Measurements from ENCODE around the gene FGFRL1. TPM values are rescaled to one million over a fixed set of nuclear protein-coding genes. Genes with fewer than 3 reads are reported as not detected.

Gene FGFRL1
- total and polyA plus RNA-seq, 2 donors from 2014 or later = 22.0 to 25.5 TPM

GRCh38 chr4:968221-968620 lies 43.2 kb upstream of the FGFRL1 start:
- no peaks in the 10 kb centered on the region for H3K9me3 ChIP-seq (ENCODE audit: control insufficient read depth in 2 of 3, insufficient read depth in 1 of 3, low read length in 3 of 3)
- H3K36me3 ChIP-seq (ENCODE audit: control insufficient read depth in 2 of 3, insufficient read depth in 3 of 3, low read length in 3 of 3) = no peaks in the 10 kb centered on the region
- no peak overlapping the region for H3K9ac ChIP-seq (ENCODE audit: low read length in 3 of 3)
- no peak overlapping the region for H3K27ac ChIP-seq (ENCODE audit: low read depth in 2 of 2, low read length in 2 of 2)
- FAIRE-seq (no peak), DNase-seq (peak in 4 of 5 donors; percentile 41 to 75 (median 62))
- no peak for TF ChIP-seq CTCF (IDR thresholded peaks at IDR 0.05; ENCODE audit: borderline replicate concordance, extremely low read depth, insufficient read depth)
- H3K27me3 ChIP-seq (ENCODE audit: control insufficient read depth, insufficient read depth, low read length) = no peaks in the 10 kb centered on the region
- intact Hi-C loops (cut with DNase I) = no loop called here
- H3K4me3 ChIP-seq (ENCODE audit: low read length in 3 of 3) = no peak overlapping the region
- peaks cover 0 to 19% (median 5%) of the 10 kb centered on the region in 3 donors for H3K4me1 ChIP-seq (ENCODE audit: control insufficient read depth in 2 of 3, insufficient read depth in 2 of 3, low read depth in 1 of 3, low read length in 3 of 3)

- Histone ChIP-seq H3K9ac (ENCODE audit: low read length in 3 of 3) (no peak overlapping the region), H3K27ac (ENCODE audit: low read depth in 2 of 2, low read length in 2 of 2) (no peak overlapping the region), H3K9me3 (ENCODE audit: control insufficient read depth in 2 of 3, insufficient read depth in 1 of 3, low read length in 3 of 3) (no peaks in the 10 kb centered on the region), H3K4me3 (ENCODE audit: low read length in 3 of 3) (no peak overlapping the region), H3K36me3 (ENCODE audit: control insufficient read depth in 2 of 3, insufficient read depth in 3 of 3, low read length in 3 of 3) (no peaks in the 10 kb centered on the region), H3K27me3 (ENCODE audit: control insufficient read depth, insufficient read depth, low read length) (no peaks in the 10 kb centered on the region), H3K4me1 (ENCODE audit: control insufficient read depth in 2 of 3, insufficient read depth in 2 of 3, low read depth in 1 of 3, low read length in 3 of 3) (peaks cover 0 to 19% (median 5%) of the 10 kb centered on the region in 3 donors)
- DNase-seq (peak in 1 of 5 donors; percentile 72), FAIRE-seq (no peak)
- no peak for TF ChIP-seq CTCF (IDR thresholded peaks at IDR 0.05; ENCODE audit: borderline replicate concordance, extremely low read depth, insufficient read depth)
- intact Hi-C loops (cut with DNase I) = no loop called here
These were observed 42.6 kb upstream of the FGFRL1 start for GRCh38 chr4:968621-969394.

- no peak for TF ChIP-seq CTCF (IDR thresholded peaks at IDR 0.05; ENCODE audit: borderline replicate concordance, extremely low read depth, insufficient read depth)
- no peak overlapping the region for H3K4me3 ChIP-seq (ENCODE audit: low read length in 3 of 3)
- no peak for DNase-seq
- no peak overlapping the region for H3K9ac ChIP-seq (ENCODE audit: low read length in 3 of 3)
- intact Hi-C loops (cut with DNase I) = no loop called here
- H3K9me3 ChIP-seq (ENCODE audit: control insufficient read depth in 2 of 3, insufficient read depth in 1 of 3, low read length in 3 of 3) = no peaks in the 10 kb centered on the region
- H3K36me3 ChIP-seq (ENCODE audit: control insufficient read depth in 2 of 3, insufficient read depth in 3 of 3, low read length in 3 of 3) = no peaks in the 10 kb centered on the region
- no peaks in the 10 kb centered on the region for H3K27me3 ChIP-seq (ENCODE audit: control insufficient read depth, insufficient read depth, low read length)
- no peak overlapping the region for H3K27ac ChIP-seq (ENCODE audit: low read depth in 2 of 2, low read length in 2 of 2)
- no peak for FAIRE-seq
- H3K4me1 ChIP-seq (ENCODE audit: control insufficient read depth in 2 of 3, insufficient read depth in 2 of 3, low read depth in 1 of 3, low read length in 3 of 3) = peaks cover 0 to 21% (median 5%) of the 10 kb centered on the region in 3 donors
These were observed 41.2 kb upstream of the FGFRL1 start for GRCh38 chr4:970046-970745.
